HG02610 (cell line): ENCODE results near the gene NPLOC4.
"Not testable (repeated sequence)": the region's sequence is repeated elsewhere in the genome, so short reads cannot be mapped to it uniquely, and the experiment has no call there.

Source experiments
- ATAC-seq: cut with Tn5 transposase; IDR thresholded peaks from one replicate; pipeline ENCODE4 v1.9.1; 2021; ENCODE audit warnings: mild to moderate bottlenecking, moderate library complexity; ENCODE audit not compliant: unreplicated experiment

Gene NPLOC4

GRCh38 chr17:81536299-81537290 is 100.3 kb downstream of the NPLOC4 start:
- no peak for ATAC-seq

GRCh38 chr17:81535480-81536298 is 101.2 kb downstream of the NPLOC4 start:
- no peak for ATAC-seq

- no peak for ATAC-seq
Measured at GRCh38 chr17:81535007-81535328, 101.9 kb downstream of the NPLOC4 start.

GRCh38 chr17:81534157-81535006 is 102.5 kb downstream of the NPLOC4 start:
- ATAC-seq, result no peak

GRCh38 chr17:81533339-81534141 is 103.4 kb downstream of the NPLOC4 start:
- ATAC-seq, result no peak

GRCh38 chr17:81532490-81533287 is 104.2 kb downstream of the NPLOC4 start:
- no peak for ATAC-seq

GRCh38 chr17:81531998-81532404 is 104.9 kb downstream of the NPLOC4 start:
- not testable (repeated sequence) for ATAC-seq

- not testable (repeated sequence) for ATAC-seq
Measured at GRCh38 chr17:81531013-81531412, 105.9 kb downstream of the NPLOC4 start.

GRCh38 chr17:81529437-81529803 is 107.5 kb downstream of the NPLOC4 start:
- no peak for ATAC-seq

GRCh38 chr17:81528651-81529436 is 108.1 kb downstream of the NPLOC4 start:
- ATAC-seq, result no peak

- ATAC-seq, result no peak
Measured at GRCh38 chr17:81528384-81528650, 108.6 kb downstream of the NPLOC4 start.

- ATAC-seq, result no peak
Measured at GRCh38 chr17:81527591-81528383, 109.1 kb downstream of the NPLOC4 start, which contains the start of gene FSCN2. Gene FSCN2 (plus strand): TSS chr17:81528377. CDS start chr17:81528532, 155 bp downstream.

GRCh38 chr17:81526662-81527571 is 110.0 kb downstream of the NPLOC4 start:
- ATAC-seq, result no peak

- no peak for ATAC-seq
Measured at GRCh38 chr17:81524865-81525159, 112.1 kb downstream of the NPLOC4 start.

- no peak for ATAC-seq
Measured at GRCh38 chr17:81524039-81524864, 112.7 kb downstream of the NPLOC4 start.

- no peak for ATAC-seq
Measured at GRCh38 chr17:81523402-81524038, 113.4 kb downstream of the NPLOC4 start.
